Motor neuron (in vitro differentiated cells): Measurements from ENCODE around the gene NACA2. TPM values are rescaled to one million over a fixed set of nuclear protein-coding genes. Genes with fewer than 3 reads are reported as not detected.
"Not testable (repeated sequence)": the region's sequence is repeated elsewhere in the genome, so short reads cannot be mapped to it uniquely, and the experiment has no call there.

ENCODE experiments used
- ATAC-seq, 8 experiments: fragments of 200-7000 bp; cut with Tn5 transposase; replicated peaks in 6 of 8; 2 replicates each; pipeline ENCODE4 v1.8.0; 2021; ENCODE audit warnings: mild to moderate bottlenecking in 8 of 8, moderate library complexity in 8 of 8
- H3K27ac ChIP-seq, 2 donors: fragments of 250-450 bp; sonication (Bioruptor Pico); 2 replicates each; pipeline ENCODE4 v1.9.0; 2021; ENCODE audit warnings: antibody characterized with exemption in 2 of 2, mild to moderate bottlenecking in 2 of 2, moderate library complexity in 1 of 2
- H3K4me1 ChIP-seq, 2 donors: fragments of 250-450 bp; sonication (Bioruptor Pico); replicated peaks in 1 of 2; 2 replicates each; pipeline ENCODE4 v1.6.1; 2021; ENCODE audit warnings: antibody characterized with exemption in 2 of 2, mild to moderate bottlenecking in 2 of 2, moderate library complexity in 1 of 2
- H3K4me3 ChIP-seq, 5 donors: fragments of 250-450 bp; sonication (Bioruptor Pico); 2 replicates each; pipeline ENCODE4 v1.9.0; 2021; ENCODE audit warnings: antibody characterized with exemption in 5 of 5, mild to moderate bottlenecking in 5 of 5, moderate library complexity in 4 of 5
- WGBS, 10 experiments: fragments of 450-650 bp; shearing (Covaris generic); methylation state at CpG; one replicate each; pipeline ENCODE4 v1.0.0; 2022; 5-methylcytosine and 5-hydroxymethylcytosine counted together
- in situ Hi-C, 9 experiments: fragments of 400-800 bp; cut with MboI; loops; one replicate each; pipeline ENCODE4 v1.15.0; 2021; ENCODE audit warnings: low sequenced_read_pairs in 9 of 9, low pct_unique_long_range_greater_than_20kb in 2 of 9; ENCODE audit not compliant: unreplicated experiment in 9 of 9
- total RNA-seq, 8 experiments: library from RNA; unstranded; fragments of 300-600 nt; gene quantifications; 2 replicates each; pipeline versions ENCODE4 v1.2.3 to v1.2.4, GENCODE V29; 2022

Gene NACA2
- total RNA-seq, 8 experiments from 2014 or later = 0.25 to 0.41 TPM; not detected in 6

- Histone ChIP-seq H3K27ac (no peak overlapping the region), H3K4me3 (no peak overlapping the region), H3K4me1 (no peaks in the 10 kb centered on the region)
- no peak for ATAC-seq
- in situ Hi-C loops = loop anchor here in 2 of 9 experiments (10.0 to 25.0 kb wide), 2 partner anchors 117 to 139 kb away; no protein-coding TSS in a partner anchor
- WGBS, 10 experiments = 0 to 100% (median 30%) methylated on average over 1 to 2 of the region's 3 CpGs; no CpG with 5 or more reads in 1 of the 10 experiments
Observed at GRCh38 chr17:61554209-61554608, 36.8 kb downstream of the NACA2 start.

DNA sequence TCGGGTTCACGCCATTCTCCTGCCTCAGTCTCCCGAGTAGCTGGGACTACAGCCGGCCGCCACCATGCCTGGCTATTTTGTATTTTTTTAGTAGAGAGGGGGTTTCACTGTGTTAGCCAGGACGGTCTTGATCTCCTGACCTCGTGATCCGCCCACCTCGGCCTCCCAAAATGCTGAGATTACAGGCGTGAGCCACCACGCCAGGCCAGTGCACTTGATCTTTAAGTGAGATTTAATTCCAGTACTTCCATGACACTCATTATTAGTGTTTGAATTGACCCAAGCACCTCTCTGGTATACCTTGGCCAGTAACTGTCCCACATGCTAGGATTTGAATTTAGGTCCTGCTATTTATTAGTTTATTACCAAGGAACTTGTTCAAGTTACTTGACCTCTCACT, 38.5 kb downstream of the NACA2 start:
- in situ Hi-C loops = loop anchor here in 2 of 9 experiments (10.0 to 25.0 kb wide), 2 partner anchors 115 to 138 kb away; no protein-coding TSS in a partner anchor
- WGBS, 10 experiments = 87 to 100% (median 89%) methylated on average over 2 to 7 of the region's 11 CpGs; no CpG with 5 or more reads in 3 of the 10 experiments
- H3K4me1 ChIP-seq, H3K4me3 ChIP-seq, ATAC-seq, H3K27ac ChIP-seq: not testable (repeated sequence)

GRCh38 chr17:61551255-61551742, 39.7 kb downstream of the NACA2 start:
- in situ Hi-C loops = loop anchor here in 2 of 9 experiments (10.0 to 25.0 kb wide), 2 partner anchors 114 to 136 kb away; no protein-coding TSS in a partner anchor
- ATAC-seq = peak in 3 of 8 experiments; percentile 22 to 62 (median 48)
- H3K4me3 ChIP-seq = no peak overlapping the region
- H3K4me1 ChIP-seq = no peaks in the 10 kb centered on the region
- no peak overlapping the region for H3K27ac ChIP-seq
- 0 to 26% (median 10%) methylated on average over 2 to 6 of the region's 6 CpGs for WGBS, 10 experiments

GRCh38 chr17:61547113-61547512, 43.9 kb downstream of the NACA2 start:
- in situ Hi-C loops = loop anchor here in 1 of 9 experiments (25.0 kb wide), 1 partner anchor 110 kb away; no protein-coding TSS in a partner anchor
- ATAC-seq = no peak

GRCh38 chr17:61545335-61545938, 45.6 kb downstream of the NACA2 start:
- no peak for ATAC-seq
- 0 to 100% (median 57%) methylated on average over 1 of the region's 1 CpG; no CpG with 5 or more reads in 2 of the 10 experiments for WGBS, 10 experiments
- H3K4me3 ChIP-seq = no peak overlapping the region
- no peaks in the 10 kb centered on the region for H3K4me1 ChIP-seq
- H3K27ac ChIP-seq = no peak overlapping the region
- in situ Hi-C loops = loop anchor here in 1 of 9 experiments (25.0 kb wide), 1 partner anchor 108 kb away; no protein-coding TSS in a partner anchor

More at GRCh38 chr17:61547113-61547512, 43.9 kb downstream of the NACA2 start:
- H3K4me3 ChIP-seq = no peak overlapping the region
- no peaks in the 10 kb centered on the region for H3K4me1 ChIP-seq
- H3K27ac ChIP-seq = no peak overlapping the region

DNA sequence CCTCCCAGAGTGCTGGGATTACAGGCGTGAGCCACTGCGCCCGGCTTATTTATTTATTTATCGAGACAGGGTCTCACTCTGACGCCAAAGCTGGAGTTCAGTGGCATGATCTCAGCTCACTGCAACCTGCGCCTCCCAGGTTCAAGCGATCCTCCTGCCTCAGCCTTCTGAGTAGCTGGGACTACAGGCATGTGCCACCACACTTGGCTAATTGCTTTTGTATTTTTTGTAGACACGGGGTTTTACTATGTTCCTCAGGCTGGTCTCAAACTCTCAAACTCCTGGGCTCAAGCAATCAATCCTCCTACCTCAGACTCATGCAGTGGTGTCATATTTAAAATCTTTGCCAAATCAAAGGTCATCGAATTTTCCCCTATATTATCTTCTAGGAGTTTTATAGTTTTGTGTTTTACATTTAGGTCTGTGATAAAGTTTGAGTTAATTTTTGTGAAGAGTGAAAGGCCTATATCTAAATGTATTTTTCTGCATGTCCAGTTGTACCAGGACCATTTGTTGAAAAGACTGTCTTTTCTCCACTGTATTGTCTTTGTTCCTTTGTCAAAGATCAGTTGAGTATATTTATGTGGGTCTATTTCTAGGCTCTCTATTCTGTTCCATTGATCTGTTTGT, 47.1 kb downstream of the NACA2 start:
- Histone ChIP-seq H3K27ac (no peak overlapping the region), H3K4me1 (no peaks in the 10 kb centered on the region), H3K4me3 (no peak overlapping the region)
- ATAC-seq = no peak
- 17 to 91% (median 81%) methylated on average over 1 to 8 of the region's 9 CpGs; no CpG with 5 or more reads in 3 of the 10 experiments for WGBS, 10 experiments
- in situ Hi-C loops = loop anchor here in 1 of 9 experiments (25.0 kb wide), 1 partner anchor 107 kb away; no protein-coding TSS in a partner anchor

- in situ Hi-C loops = loop anchor here in 1 of 9 experiments (25.0 kb wide), 1 partner anchor 105 kb away; no protein-coding TSS in a partner anchor
- Histone ChIP-seq H3K27ac (no peak overlapping the region), H3K4me1 (no peaks in the 10 kb centered on the region), H3K4me3 (no peak overlapping the region)
- 33 to 94% (median 80%) methylated on average over 2 to 8 of the region's 8 CpGs; no CpG with 5 or more reads in 2 of the 10 experiments for WGBS, 10 experiments
- ATAC-seq = no peak
Observed at GRCh38 chr17:61542027-61542426, 49.0 kb downstream of the NACA2 start.

GRCh38 chr17:61540874-61541273, 50.1 kb downstream of the NACA2 start:
- Histone ChIP-seq H3K27ac (no peak overlapping the region), H3K4me3 (no peak overlapping the region), H3K4me1 (no peaks in the 10 kb centered on the region)
- no peak for ATAC-seq
- in situ Hi-C loops = loop anchor here in 1 of 9 experiments (25.0 kb wide), 1 partner anchor 104 kb away; no protein-coding TSS in a partner anchor
- WGBS, 10 experiments = 20 to 80% (median 52%) methylated on average over 1 of the region's 1 CpG; no CpG with 5 or more reads in 2 of the 10 experiments

Other genes with a start within 250 kb of the NACA2 start
- 1 to 10 TPM in 6 of 8 experiments, under 1 TPM in 2; 0.25 to 2.9 (median 2.1) TPM for gene TBX2, start 191.4 kb downstream of the NACA2 start, total RNA-seq
- gene TBX4, start 138.8 kb downstream of the NACA2 start, total RNA-seq = under 1 TPM in 4 of 8 experiments, not detected in 4; 0.08 to 0.70 (median 0.20) TPM